ENCODE data around the gene NDUFS1. TPM values are rescaled to one million over a fixed set of nuclear protein-coding genes. Genes with fewer than 3 reads are reported as not detected.

The NDUFS1 gene
- total and polyA plus RNA-seq, 9 of the 15 experiments (the other 6 are each of a cell fraction or from before 2014, with no cell fraction given), result 75.0 to 130 (median 91.5) TPM

DNA sequence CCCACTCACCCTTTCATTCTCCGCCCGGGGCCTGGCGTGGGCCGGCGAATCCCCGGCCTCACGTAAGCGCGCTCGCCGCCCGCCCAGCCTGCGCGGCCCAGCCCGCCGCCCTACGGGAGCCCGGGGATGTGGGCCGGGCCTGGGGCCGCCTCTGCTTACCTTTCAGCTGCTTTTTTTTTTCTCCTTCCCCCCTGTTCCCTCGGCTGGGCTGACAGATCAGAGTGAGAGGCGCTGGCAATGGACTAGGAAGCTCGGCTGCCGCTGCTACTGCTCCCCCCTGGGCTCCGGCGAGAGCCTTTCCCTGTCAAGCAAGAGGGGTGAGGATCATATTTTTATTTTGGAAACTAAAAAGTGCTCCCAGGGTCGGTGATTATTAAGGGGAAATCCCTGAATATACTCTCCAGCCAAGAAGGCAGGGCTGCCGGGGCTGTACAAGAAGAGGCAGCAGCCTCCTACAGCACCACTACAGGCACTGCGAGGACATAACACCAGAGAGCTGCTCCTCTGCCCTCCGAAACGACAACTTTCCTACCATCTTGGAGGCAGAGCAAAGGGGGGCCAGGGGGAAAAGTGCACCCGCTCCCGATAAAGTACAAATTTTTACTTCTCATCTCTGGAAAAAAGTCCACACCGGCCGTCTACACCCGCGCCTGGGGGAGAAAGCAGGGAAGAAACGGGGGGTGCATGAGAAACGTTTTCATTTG, 73.3 kb downstream of the NDUFS1 start, which contains the start of gene INO80D (continued):
- TF ChIP-seq ZBTB40 (IDR thresholded peaks at IDR 0.05), result no peak
- no peak for TF ChIP-seq ZBTB40 (CRISPR knock-in tag; IDR thresholded peaks at IDR 0.05)
- TF ChIP-seq SIX5 (IDR thresholded peaks at IDR 0.05; ENCODE audit: borderline replicate concordance in 1 of 2, insufficient read depth in 1 of 2, low read depth in 1 of 2, low read length in 2 of 2), result no peak
- TF ChIP-seq ZNF75A (CRISPR knock-in tag; IDR thresholded peaks at IDR 0.05), result no peak
- peak; percentile 72; the same call in 1 of the 2 replicates for TF ChIP-seq GATAD2B (IDR thresholded peaks at IDR 0.05; ENCODE audit: borderline replicate concordance)
- TF ChIP-seq, protein P1, sequence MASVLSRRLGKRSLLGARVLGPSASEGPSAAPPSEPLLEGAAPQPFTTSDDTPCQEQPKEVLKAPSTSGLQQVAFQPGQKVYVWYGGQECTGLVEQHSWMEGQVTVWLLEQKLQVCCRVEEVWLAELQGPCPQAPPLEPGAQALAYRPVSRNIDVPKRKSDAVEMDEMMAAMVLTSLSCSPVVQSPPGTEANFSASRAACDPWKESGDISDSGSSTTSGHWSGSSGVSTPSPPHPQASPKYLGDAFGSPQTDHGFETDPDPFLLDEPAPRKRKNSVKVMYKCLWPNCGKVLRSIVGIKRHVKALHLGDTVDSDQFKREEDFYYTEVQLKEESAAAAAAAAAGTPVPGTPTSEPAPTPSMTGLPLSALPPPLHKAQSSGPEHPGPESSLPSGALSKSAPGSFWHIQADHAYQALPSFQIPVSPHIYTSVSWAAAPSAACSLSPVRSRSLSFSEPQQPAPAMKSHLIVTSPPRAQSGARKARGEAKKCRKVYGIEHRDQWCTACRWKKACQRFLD (CRISPR knock-in tag; IDR thresholded peaks at IDR 0.05), result no peak
- peak; percentile 81; the same call in 1 of the 2 replicates for TF ChIP-seq BRD4 (IDR thresholded peaks at IDR 0.05)
- TF ChIP-seq, protein P2, sequence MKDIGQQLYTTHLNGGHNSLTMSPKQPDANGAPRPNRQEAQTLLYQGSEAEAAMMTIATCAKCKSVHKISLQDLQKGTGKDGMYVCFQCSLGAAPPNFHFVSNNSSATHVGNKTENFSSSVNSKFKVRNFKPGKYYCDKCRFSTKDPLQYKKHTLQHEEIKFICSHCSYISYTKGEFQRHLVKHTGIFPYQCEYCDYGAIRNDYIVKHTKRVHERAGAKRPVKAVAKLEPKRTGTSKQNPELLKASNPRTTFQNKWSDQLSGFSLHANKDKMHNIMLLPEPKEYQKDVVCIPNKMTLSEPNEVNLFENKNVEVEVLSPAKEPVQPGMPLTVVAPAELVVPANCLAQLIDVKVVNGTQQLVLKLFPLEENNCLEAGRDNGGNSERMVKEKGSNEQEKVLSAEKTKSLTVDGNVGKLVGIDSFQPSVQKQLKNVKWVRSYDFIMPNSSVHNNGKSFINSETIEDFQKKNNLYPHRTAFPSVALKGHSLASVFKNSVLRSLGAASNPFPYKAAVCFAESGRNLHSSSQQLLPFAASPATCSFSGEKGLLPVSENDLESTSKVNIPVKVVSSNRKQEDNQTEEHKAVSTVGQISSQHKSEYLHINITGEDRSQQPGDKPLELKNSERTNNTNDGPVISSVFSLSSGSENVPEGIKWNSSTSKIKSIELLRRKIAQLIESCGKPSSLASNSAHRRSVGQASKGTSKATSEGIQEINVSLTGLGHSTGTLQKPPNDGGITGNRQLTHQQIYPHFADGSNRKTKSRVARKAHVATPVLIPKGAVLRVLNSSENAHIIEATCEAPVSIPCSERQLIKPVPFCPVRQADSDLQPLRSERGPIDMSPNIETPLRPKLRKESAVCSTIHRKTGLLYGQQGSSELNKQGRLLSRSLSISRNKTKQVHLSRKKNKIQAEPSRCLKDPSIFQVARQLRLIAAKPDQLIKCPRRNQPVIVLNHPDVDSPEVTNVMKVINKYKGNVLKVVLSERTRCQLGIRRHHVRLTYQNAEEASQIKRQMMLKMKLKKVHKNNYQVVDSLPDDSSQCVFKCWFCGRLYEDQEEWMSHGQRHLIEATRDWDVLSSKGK (CRISPR knock-in tag; IDR thresholded peaks at IDR 0.05), result no peak
- TF ChIP-seq GATA2 (CRISPR knock-in tag; IDR thresholded peaks at IDR 0.05), result no peak
- no peak; the same call in 1 of the 2 replicates for TF ChIP-seq ZBTB7A (IDR thresholded peaks at IDR 0.05; ENCODE audit: borderline replicate concordance, control insufficient read depth, low read depth, low read length)

Data from K562 (cell line).